Naive thymus-derived CD4-positive, alpha-beta T cell (primary cell): ENCODE results near the gene GPR78. TPM values are rescaled to one million over a fixed set of nuclear protein-coding genes. Genes with fewer than 3 reads are reported as not detected.
"Not testable (repeated sequence)": the region's sequence is repeated elsewhere in the genome, so short reads cannot be mapped to it uniquely, and the experiment has no call there.

Experiments used
- ATAC-seq: fragments of 150-1000 bp; cut with Tn5 transposase; 2 replicates; pipeline ENCODE4 v1.10.0; 2021; ENCODE audit warnings: mild to moderate bottlenecking, moderate library complexity
- CTCF ChIA-PET: fragments of 350-600 bp; sonication (Branson Sonifier 250); formaldehyde crosslinking; loops from one replicate; lab custom pipeline; 2021; ENCODE audit warnings: antibody characterized with exemption; lab: Charles Lee
- POLR2A ChIA-PET: fragments of 350-600 bp; sonication (Branson Sonifier 250); formaldehyde crosslinking; loops from one replicate; lab custom pipeline; 2021; ENCODE audit warnings: antibody characterized with exemption, inconsistent platforms; lab: Charles Lee
- DNase-seq, 9 donors: peaks; one replicate each; pipeline versions ENCODE4 v3.0.0 to v3.0.0-alpha.2; 2020 to 2022; ENCODE audit warnings: mixed read lengths in 1 of 9
- H3K27ac ChIP-seq: one replicate; pipeline ENCODE4 v1.7.0; 2013; ENCODE audit warnings: mild to moderate bottlenecking, low read depth, low read length, moderate library complexity
- H3K27me3 ChIP-seq, 2 donors: one replicate each; pipeline ENCODE4 v1.7.0; 2013; ENCODE audit warnings: low read length in 2 of 2, mild to moderate bottlenecking in 2 of 2, moderate library complexity in 2 of 2; ENCODE audit not compliant: control insufficient read depth in 2 of 2, insufficient read depth in 2 of 2
- H3K36me3 ChIP-seq, 3 experiments: 1 replicate in 2 of 3; 2 replicates in 1 of 3; pipeline ENCODE4 v1.7.0; 2013; ENCODE audit warnings: low read length in 3 of 3, mild to moderate bottlenecking in 3 of 3, moderate library complexity in 1 of 3; ENCODE audit not compliant: insufficient read depth in 3 of 3, control insufficient read depth in 2 of 3
- H3K4me1 ChIP-seq, 2 donors: one replicate each; pipeline ENCODE4 v1.7.0; 2013; ENCODE audit warnings: low read length in 2 of 2, mild to moderate bottlenecking in 2 of 2, moderate library complexity in 1 of 2; ENCODE audit not compliant: control insufficient read depth in 2 of 2, insufficient read depth in 2 of 2
- H3K4me3 ChIP-seq: 2 replicates; pipeline ENCODE4 v1.7.0; 2013; ENCODE audit warnings: mild to moderate bottlenecking, low read length
- H3K9me3 ChIP-seq, 3 experiments: 1 replicate in 2 of 3; 2 replicates in 1 of 3; pipeline ENCODE4 v1.7.0; 2013; ENCODE audit warnings: low read length in 3 of 3; ENCODE audit not compliant: control insufficient read depth in 2 of 3
- H3K27ac Mint-ChIP-seq, 9 donors: one replicate each; pipeline ENCODE4 v1.8.0; 2020 to 2022; ENCODE audit warnings: mixed read lengths in 9 of 9, mild to moderate bottlenecking in 8 of 9, moderate library complexity in 5 of 9, inconsistent platforms in 2 of 9
- H3K27me3 Mint-ChIP-seq, 5 donors: one replicate each; pipeline ENCODE4 v1.8.0; 2021 to 2022; ENCODE audit warnings: mixed read lengths in 5 of 5, mild to moderate bottlenecking in 1 of 5
- H3K36me3 Mint-ChIP-seq, 5 donors: one replicate each; pipeline ENCODE4 v1.8.0; 2020 to 2022; ENCODE audit warnings: mixed read lengths in 5 of 5, mild to moderate bottlenecking in 3 of 5, inconsistent platforms in 1 of 5
- H3K4me1 Mint-ChIP-seq, 7 donors: one replicate each; pipeline ENCODE4 v1.8.0; 2020 to 2022; ENCODE audit warnings: mixed read lengths in 7 of 7, mild to moderate bottlenecking in 3 of 7, inconsistent platforms in 1 of 7
- H3K4me3 Mint-ChIP-seq, 10 donors: one replicate each; pipeline ENCODE4 v1.8.0; 2020 to 2022; ENCODE audit warnings: mild to moderate bottlenecking in 10 of 10, mixed read lengths in 10 of 10, moderate library complexity in 6 of 10, inconsistent platforms in 2 of 10
- H3K9me3 Mint-ChIP-seq, 11 donors: one replicate each; pipeline ENCODE4 v1.8.0; 2020 to 2022; ENCODE audit warnings: mixed read lengths in 11 of 11, mild to moderate bottlenecking in 4 of 11, inconsistent platforms in 1 of 11, moderate library complexity in 1 of 11
- intact Hi-C, 2 donors: fragments of 100-400 bp; cut with micrococcal nuclease; formaldehyde crosslinking; loops; one replicate each; pipeline ENCODE4 v1.15.1; 2023
- polyA plus RNA-seq, 2 donors: library from polyadenylated mRNA; unstranded; fragments of 300-500 nt; fragmentation: Illumina TruSeq; gene quantifications; one replicate each; pipeline ENCODE4 v1.2.3, GENCODE V29; 2021
- total RNA-seq, 6 experiments: library from RNA in 5 of 6; stranded (reverse) in 5 of 6; gene quantifications; 1 replicate in 5 of 6; 2 replicates in 1 of 6; pipeline ENCODE4 v1.2.3 and lab custom pipeline; 2021 to 2026

Gene GPR78
- total and polyA plus RNA-seq, 7 experiments from 2014 or later = not detected

DNA sequence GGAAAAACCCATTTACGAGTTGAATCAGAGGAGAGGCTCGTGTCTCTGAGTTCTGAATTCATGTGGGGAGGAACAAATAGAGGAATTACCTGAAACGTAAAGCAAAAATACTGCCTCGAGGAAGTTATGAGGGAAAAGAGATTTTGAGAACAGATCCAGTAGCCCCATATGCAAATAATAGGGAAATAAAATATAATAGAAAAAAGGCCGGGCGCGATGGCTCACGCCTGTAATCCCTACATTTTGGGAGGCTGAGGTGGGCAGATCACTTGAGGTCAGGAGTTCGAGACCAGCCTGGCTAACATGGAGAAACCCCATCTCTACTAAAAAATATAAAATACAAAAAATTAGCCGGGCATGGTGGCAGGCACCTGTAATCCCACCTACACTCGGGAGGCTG, 54.6 kb downstream of the GPR78 start:
- CTCF ChIA-PET, DNase-seq, H3K27ac ChIP-seq, H3K4me1 ChIP-seq, ATAC-seq, H3K27me3 ChIP-seq, H3K4me1 Mint-ChIP-seq, H3K4me3 Mint-ChIP-seq, H3K27ac Mint-ChIP-seq, POLR2A ChIA-PET, intact Hi-C loops, H3K9me3 Mint-ChIP-seq, H3K36me3 Mint-ChIP-seq, H3K4me3 ChIP-seq, H3K36me3 ChIP-seq, H3K9me3 ChIP-seq: not testable (repeated sequence)
- H3K27me3 Mint-ChIP-seq = peaks cover 0 to 11% (median 0%) of the 10 kb centered on the region in 5 donors

DNA sequence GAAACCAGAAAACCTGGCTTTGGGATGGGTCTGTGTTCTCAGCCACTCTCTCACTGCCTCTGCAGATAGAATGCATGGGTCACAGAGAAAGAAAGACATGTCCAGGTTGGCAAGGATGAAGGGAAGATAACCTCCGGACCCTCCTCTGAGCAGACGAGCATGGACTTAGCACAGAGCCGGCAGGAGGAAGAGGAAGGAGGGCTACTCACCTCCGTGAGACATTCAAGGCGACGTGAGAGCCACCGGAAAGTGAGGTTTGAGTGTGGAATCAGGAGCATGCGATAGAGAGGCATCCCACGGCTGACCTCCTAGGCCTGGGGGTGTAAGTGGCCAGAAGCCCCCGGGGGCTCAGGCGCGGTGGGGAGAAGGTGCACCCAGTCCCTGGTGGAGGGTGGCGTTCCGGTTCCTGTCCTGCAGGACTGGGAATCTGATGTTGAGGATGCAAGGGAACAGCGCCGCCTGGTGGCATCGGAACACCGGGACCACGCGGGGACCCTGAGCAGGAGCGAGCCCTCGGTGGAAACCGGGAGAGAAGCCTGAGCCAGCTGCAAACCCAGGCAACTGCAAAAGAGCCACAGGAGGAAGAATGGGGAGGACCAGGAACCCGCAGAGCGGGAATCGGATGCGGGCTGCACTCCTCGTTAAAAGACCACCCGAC, 55.8 kb downstream of the GPR78 start:
- H3K4me3 Mint-ChIP-seq, POLR2A ChIA-PET, H3K9me3 ChIP-seq, H3K27ac ChIP-seq, H3K27ac Mint-ChIP-seq, H3K27me3 ChIP-seq, intact Hi-C loops, DNase-seq, H3K36me3 Mint-ChIP-seq, H3K4me3 ChIP-seq, H3K4me1 Mint-ChIP-seq, H3K36me3 ChIP-seq, CTCF ChIA-PET, H3K9me3 Mint-ChIP-seq, H3K4me1 ChIP-seq: not testable (repeated sequence)
- peaks cover 0 to 16% (median 3%) of the 10 kb centered on the region in 5 donors for H3K27me3 Mint-ChIP-seq
- peak; percentile 18 for ATAC-seq

Other genes starting within 250 kb of the GPR78 start
- 10 to 100 TPM; 10.9 to 20.5 (median 14.8) TPM for gene ACOX3, start 139.7 kb upstream of the GPR78 start, total RNA-seq
- 10 to 100 TPM; 16.1 to 19.1 TPM for gene ACOX3, start 139.7 kb upstream of the GPR78 start, polyA plus RNA-seq
- gene TRMT44, start 139.6 kb upstream of the GPR78 start, total RNA-seq = 10 to 100 TPM; 28.5 to 33.7 (median 29.6) TPM
- gene TRMT44, start 139.6 kb upstream of the GPR78 start, polyA plus RNA-seq = 10 to 100 TPM; 13.8 to 21.3 TPM
- gene CPZ, start 12.4 kb downstream of the GPR78 start, total RNA-seq = not detected
- gene CPZ, start 12.4 kb downstream of the GPR78 start, polyA plus RNA-seq = not detected